ELF-1 (cell line): ENCODE results near the gene COX20.

Experiments
- DNase-seq: peaks from one replicate; pipeline ENCODE4 v3.0.0-alpha.2; 2016; ENCODE audit warnings: low read depth, low spot score

The COX20 gene

DNA sequence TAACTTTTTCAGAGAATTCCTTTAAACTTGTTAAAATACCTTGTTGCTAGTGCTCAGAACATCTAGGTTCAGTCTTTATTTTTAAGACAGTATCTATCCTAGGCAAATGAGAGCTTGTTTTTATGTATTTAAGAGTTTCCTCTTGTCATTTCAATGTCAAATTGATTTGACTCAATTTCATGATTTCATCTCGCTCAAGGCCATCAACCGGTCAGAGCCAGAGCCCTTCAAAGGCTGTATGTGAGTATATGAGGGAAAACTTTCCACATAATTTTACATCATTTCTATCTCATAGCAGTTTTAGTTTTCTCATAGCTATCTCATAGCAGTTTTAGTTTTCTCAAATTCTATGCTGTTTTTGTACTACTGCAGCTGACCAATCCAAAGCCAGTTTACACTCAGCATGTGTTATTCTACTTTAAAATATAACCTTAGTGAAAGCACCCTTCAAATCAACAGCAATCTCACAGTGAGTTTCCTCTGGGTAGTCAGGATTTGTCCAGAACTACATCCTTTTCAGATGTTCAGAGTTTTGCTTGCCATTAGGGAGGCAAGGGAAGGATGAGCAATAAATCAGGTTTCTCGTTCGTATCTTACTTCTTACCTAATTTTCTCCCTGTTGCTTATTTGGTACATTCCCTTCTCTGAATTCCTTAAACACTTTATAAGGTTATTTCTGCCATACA is 16.2 kb downstream of the COX20 start:
- DNase-seq = no peak

DNA sequence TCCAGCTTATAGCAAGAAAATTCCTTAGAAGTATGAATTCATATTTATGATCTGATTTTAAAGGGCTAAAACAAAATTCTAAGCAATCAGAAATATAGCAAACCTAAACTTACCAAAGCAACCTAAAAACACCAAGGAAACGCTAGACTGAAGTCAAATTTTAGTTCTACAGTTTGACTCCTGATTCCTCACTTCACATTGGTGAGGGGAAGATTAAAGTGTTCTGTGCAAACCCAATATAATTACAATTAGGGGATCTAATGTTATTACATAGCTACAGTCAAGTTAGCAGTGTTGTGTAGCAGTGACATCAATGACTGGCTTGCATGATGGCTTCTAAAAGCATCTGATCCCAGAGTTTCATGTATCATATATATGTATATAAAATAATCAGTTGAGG is 17.2 kb downstream of the COX20 start:
- no peak for DNase-seq

- no peak for DNase-seq
Measured at GRCh38 chr1:244854166-244854565, 18.7 kb downstream of the COX20 start.

GRCh38 chr1:244854865-244855578 is 19.6 kb downstream of the COX20 start:
- no peak for DNase-seq

- no peak for DNase-seq
Measured at GRCh38 chr1:244857761-244858160, 22.3 kb downstream of the COX20 start.

DNA sequence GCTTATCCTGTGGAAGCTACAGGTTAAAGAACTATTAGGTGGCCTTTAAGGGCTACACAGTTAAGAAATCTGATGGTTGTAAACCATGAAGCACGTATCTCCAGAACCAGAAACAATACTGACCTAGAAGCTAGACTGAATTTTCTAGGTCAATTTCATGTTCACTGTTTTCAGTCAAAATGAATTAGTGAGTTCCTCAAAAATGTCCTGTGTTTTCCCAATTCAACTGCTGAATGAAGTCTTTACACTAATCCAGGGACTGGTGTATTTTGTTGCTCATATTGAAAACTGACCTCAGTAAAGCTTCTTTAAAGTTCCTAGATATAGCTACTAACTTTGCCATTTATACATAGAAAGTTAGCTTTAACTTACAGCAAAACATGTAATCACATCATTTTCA is 22.9 kb downstream of the COX20 start:
- no peak for DNase-seq

DNA sequence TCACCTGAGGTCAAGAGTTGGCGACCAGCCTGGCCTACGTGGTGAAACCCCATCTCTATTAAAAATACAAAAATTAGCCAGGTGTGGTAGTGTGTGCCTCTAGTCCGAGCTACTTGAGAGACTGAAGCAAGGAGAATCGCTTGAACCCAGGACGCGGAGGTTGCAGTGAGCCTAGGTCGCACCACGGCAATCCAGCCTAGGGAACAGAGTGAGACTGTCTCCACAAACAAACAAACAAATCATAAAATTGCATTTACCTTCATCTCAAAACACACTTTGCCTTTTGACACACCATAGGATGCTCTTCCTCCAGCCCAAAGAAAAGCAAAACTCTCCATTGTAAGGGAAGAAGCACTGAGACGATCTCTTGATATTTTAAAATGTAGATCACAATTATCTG is 24.6 kb downstream of the COX20 start:
- no peak for DNase-seq

DNA sequence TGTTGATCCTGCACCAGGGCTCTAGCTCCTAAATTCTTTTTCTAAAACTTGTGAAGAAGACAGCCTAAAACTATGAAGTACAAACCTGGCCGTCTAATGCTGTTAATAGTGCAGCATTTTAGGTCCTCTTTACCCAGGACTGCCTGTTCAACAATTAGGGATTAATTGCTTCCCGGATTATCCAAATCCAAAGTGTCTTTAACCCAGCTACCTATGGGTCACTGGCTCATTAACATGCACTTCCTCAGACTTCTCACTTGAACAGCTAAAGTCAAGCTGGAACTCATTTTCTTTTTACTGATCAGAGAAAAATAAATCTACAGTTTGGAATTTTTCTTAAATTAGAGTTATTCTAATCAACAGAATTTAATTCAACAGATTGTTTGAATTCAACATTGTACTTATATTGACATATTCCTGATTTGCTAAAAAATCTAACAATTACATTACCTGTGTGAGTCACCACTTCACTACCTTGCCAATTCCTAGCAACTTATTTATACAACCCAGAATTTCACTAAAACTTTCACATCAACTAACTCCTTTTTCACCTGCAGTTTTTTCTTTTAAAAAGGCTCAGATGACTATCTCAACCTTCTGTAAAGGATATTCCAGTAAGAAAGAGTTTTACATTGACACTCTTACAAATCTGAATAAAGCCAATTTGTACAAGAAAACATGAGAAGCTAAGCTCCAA is 25.6 kb downstream of the COX20 start:
- DNase-seq = no peak

DNA sequence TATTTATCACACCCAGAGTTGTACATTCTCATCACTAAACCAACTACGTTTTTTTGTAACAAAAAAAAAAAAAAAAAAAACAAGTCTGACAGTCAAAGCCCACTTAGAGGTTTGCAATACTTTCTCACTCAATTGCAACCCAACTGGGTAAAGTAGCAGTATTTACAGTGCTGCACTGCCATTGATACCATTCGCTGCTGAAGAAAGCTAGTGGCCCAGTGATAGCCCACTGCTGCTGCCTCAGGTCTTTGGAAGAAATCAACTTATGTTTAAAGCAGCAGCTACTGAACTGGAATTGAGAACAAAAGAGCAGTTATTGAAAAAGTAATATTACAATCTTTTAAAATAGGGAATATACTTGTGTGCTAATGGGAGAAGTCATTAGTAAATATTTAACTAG is 26.2 kb downstream of the COX20 start:
- no peak for DNase-seq

GRCh38 chr1:244862354-244862698 is 26.9 kb downstream of the COX20 start:
- no peak for DNase-seq

DNA sequence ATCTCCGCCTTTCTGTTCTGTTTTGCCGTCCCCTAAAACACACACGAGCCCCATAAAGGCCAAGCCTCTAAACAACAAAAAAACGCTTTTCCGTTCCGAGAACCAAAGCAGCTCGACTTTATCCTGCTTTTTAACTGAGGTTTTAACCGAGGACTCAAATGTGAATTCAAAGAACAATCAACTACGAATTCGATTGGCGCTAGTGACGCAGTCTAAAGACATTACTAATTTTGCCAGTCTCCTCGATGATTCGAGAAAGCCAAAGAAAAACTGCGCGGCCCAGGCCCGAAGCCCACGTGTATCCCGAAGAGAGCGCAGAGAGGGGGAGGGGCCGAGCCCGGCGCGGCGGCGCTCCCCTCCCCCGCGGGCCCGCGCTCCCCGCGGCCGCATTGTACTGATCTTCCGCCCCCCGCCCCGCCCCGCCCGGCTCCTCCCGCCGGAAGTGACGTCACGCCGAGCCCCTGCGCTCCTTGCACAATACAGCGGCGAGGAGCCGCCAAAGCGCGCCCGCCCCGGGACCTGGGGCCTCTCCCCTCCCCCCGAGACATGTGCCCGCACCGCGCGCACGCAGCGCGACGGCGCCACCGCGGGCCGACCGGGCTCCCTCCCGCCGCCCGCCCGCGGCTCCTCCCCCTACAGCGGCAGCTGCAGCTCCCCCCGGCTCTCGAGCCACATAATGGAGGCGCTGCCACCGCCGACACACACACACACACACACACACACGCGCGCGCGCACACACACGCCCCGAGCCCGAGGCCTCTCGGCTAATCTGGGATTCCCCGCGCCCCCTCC is 27.4 kb downstream of the COX20 start:
- peak; percentile 94 for DNase-seq

GRCh38 chr1:244863491-244864252 is 28.2 kb downstream of the COX20 start:
- DNase-seq = no peak

DNA sequence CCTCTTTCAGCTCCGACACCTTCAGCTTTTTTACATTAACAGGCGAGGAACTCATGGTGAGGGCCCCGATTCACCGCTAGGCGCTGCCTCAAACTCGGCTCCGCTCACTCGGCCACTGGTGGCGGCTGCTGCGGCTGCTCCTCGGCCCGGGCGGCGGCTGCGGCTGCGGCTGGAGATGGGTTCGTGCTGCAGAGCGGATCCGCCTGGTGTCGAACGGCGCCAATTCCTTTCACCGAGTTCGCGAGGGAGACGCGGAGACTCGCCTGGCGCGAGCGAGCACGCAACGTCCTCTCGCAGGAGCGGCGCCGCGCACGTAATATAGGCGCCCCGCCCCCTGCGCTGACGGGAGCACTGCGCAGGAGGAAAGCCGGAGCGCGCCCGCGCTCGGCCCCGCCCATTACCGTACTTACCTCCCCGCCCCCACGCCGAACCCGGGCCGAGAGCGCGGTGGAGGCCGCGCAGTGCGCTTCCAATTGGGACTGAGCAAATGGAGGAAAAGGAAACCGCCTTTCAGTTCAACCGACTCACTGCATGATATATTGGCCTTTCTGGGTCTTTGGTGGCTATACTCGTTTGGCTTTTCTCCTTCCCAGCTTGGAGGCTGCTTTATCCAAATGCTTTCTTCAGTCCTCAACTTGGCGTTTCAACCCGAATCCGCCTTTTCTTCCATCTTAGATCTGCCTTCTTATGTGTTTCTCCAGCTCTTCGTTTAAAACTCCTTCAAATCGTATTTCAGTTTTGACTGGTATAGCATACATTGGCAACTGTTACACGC is 29.0 kb downstream of the COX20 start, which contains the start of gene HNRNPU:
TSS of gene HNRNPU (minus strand) at position 291 of the 775 bp plus-strand sequence. CDS start at position 55, 236 bp downstream.
- DNase-seq = peak; percentile 98

DNA sequence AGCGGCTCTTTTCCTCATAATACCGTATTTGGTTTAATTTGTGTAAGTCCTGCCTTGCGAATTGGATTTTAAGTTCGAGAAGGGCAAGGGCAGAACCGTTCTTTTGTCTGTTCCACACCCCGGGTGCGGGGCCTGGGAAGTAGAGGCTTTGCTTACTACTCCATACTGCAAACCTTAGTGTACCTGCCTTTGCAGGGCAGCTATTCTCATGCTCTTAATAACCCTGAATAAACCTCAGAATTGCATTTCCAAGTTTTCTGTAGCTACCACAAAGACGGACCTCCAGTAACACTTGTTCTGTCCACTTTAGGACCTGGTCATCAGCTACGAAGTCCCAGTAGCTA is 29.5 kb downstream of the COX20 start:
- DNase-seq = peak; percentile 59

DNA sequence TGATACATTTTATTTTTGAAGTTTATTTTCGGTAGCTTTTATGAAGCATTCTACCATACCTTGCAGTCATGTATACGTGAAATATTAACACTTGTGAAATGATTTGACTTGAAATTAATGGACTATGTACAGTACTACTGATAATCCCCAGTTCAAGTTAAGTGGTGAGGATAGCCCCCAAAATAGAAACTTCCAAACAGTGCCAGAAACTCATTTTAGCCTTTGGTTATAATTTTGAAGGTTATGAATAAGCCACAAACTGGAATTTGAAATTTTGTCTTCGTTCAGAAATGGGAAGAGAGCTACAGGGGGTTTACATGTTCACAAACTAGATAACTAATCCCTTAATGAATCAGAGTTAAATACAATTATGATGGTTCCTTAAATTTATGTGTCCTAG is 30.4 kb downstream of the COX20 start:
- no peak for DNase-seq

DNA sequence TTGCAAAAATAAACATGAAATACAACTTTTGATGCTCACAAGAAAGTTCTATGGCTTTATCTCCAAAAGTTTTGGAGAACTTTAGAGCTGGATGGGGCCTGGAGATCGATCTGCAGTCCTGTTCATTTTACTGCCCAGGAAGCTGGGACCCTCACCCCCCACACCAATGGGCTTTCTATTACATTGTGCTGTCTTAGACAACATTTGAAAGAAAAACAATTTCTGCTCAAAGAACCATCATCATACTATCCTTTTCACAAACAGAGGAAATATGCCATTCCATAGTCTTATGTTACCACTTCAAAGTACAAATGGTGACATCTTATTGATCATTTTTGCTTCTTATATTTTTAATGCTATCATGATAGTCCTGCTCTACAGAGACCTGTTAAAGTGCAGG is 30.9 kb downstream of the COX20 start:
- DNase-seq = no peak

DNA sequence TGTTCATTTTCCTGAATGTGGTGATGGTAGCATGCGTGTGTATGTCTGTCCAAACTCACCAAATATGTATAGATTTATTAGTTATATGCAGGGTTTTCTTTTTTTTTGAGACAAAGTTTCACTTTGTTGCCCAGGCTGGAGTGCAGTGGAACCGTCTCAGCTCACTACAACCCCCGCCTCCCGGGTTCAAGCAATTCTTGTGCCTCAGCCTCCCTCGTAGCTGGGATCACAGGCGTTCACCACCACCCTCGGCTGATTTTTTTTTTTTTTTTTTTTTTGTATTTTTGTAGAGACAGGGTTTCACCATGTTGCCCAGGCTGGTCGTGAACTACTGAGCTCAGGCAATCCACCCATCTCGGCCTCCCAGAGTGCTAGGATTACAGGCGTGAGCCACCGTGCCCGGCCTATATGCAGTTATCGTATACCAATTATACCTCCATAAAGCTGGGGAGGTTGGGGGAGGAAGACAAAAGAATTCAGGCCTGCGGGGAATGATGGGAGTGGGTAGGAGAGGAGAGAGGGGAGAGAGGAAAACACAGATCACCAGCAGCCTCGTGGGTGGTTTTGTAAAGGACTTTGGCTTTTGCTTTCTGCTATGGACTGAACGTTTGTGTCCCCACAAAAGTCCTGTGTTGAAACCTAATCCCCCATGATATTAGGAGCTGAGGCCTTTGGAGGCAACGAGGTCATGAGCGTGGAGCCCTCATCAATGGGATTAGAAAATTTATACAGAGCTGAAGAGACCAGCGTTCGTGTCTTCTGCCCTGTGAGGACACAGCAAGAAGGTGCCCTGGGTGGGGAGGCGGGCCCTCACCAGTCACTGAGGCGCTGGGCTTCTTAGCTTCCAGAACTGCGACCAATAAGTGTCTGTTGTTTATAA is 33.3 kb downstream of the COX20 start:
- no peak for DNase-seq

DNA sequence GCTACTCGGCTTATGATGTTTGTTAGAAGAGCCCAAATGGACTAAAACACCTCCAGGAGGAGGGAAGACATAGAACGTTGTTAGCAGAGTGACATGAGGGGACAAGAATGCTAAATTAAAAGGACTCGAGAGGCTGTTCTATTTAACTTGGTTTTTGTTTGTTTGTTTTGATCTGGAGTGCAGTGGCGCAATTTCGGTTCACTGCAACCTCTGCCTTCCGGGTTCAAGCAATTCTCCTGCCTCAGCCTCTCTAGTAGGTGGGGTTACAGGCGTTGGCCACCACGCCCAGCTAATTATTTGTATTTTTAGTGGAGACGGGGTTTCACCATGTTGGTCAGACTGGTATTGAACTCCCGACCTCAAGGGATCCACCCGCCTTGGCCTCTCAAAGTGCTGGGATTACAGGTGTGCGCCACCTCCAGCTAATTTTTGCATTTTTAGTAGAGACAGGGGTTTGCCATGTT is 33.9 kb downstream of the COX20 start:
- DNase-seq = no peak

DNA sequence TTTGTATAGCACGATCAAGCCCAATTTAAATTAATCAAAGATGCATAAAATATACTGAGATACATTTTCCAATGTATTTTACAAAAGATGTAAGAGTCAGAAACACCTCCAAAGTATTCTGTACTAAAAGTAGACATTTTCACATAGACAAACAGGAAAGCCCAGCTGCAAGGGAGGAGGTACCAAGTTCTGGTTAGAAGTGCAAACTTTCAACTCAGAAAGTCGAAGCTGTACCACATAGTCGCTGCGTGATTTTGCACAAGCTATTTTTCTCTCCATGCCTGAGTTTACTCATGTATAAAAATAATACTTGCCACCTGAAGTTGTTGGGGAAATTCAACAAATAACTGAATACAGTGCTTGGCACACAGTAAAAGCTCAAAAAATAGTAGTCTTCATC is 34.5 kb downstream of the COX20 start:
- DNase-seq = no peak
